Breast epithelium (tissue), 3 donors: ENCODE measurements around the gene BPIFB3.

ENCODE experiments used
- CTCF ChIP-seq, 3 donors: fragments of 450-650 bp; IDR thresholded peaks; one replicate each; pipeline ENCODE4 v1.5.1; 2016 to 2017; ENCODE audit warnings: antibody characterized with exemption in 3 of 3, mild to moderate bottlenecking in 3 of 3, moderate library complexity in 3 of 3
- POLR2A ChIP-seq: fragments of 450-650 bp; IDR thresholded peaks from one replicate; pipeline ENCODE4 v1.6.1; 2016; ENCODE audit warnings: antibody characterized with exemption, mild to moderate bottlenecking, moderate library complexity

GRCh38 chr20:33110147-33110825 lies 56.6 kb downstream of the BPIFB3 start:
- TF ChIP-seq CTCF (IDR thresholded peaks at IDR 0.05) (no peak), POLR2A (no peak)
